ENCODE results near the gene MUCL3.

MUCL3 gene

GRCh38 chr6:30894935-30895334 lies 45.8 kb upstream of the MUCL3 start:
- Histone ChIP-seq H3K9me3 (ENCODE audit: control extremely low read depth in 1 of 5, control insufficient read depth in 4 of 5, insufficient read depth in 2 of 5, low read depth in 1 of 5, low read length in 4 of 5) (no peaks in the 10 kb centered on the region), H3K27me3 (replicated peaks in 2 of 5; ENCODE audit: control insufficient read depth in 4 of 5, insufficient read depth in 5 of 5, low read length in 4 of 5) (peaks cover 0 to 5% (median 0%) of the 10 kb centered on the region in 5 experiments), H3K27ac (ENCODE audit: insufficient read depth in 1 of 2, low read depth in 1 of 2, low read length in 2 of 2, poor library complexity in 1 of 2, severe bottlenecking in 2 of 2) (no peak overlapping the region), H3K4me3 (ENCODE audit: control insufficient read depth in 1 of 7, extremely low read depth in 1 of 7, insufficient read depth in 4 of 7, low read depth in 2 of 7, low read length in 6 of 7) (no peak overlapping the region), H3K36me3 (ENCODE audit: control insufficient read depth in 4 of 4, insufficient read depth in 4 of 4, low read length in 3 of 4) (peaks cover 0 to 2% (median 0%) of the 10 kb centered on the region in 4 experiments), H3K4me1 (ENCODE audit: control extremely low read depth in 1 of 4, control insufficient read depth in 4 of 4, insufficient read depth in 4 of 4, low read length in 3 of 4) (no peaks in the 10 kb centered on the region)
- no peak for DNase-seq
- 96% methylated on average over 3 of the region's 3 CpGs for WGBS (ENCODE audit: insufficient coverage)
- POLR2A ChIA-PET, result no interaction called here
- CTCF ChIA-PET, result interaction anchor here (0.7 to 1.1 kb wide), 4 partner anchors 10 to 21 kb away, joined by 3 to 5 read pairs (median 3); partner anchors contain the start of gene DDR1

- WGBS (ENCODE audit: insufficient coverage), result 88% methylated on average over 6 of the region's 10 CpGs
- POLR2A ChIA-PET, result no interaction called here
- Histone ChIP-seq H3K4me1 (ENCODE audit: control extremely low read depth in 1 of 4, control insufficient read depth in 4 of 4, insufficient read depth in 4 of 4, low read length in 3 of 4) (no peaks in the 10 kb centered on the region), H3K4me3 (ENCODE audit: control insufficient read depth in 1 of 7, extremely low read depth in 1 of 7, insufficient read depth in 4 of 7, low read depth in 2 of 7, low read length in 6 of 7) (no peak overlapping the region), H3K36me3 (ENCODE audit: control insufficient read depth in 4 of 4, insufficient read depth in 4 of 4, low read length in 3 of 4) (peaks cover 0 to 2% (median 0%) of the 10 kb centered on the region in 4 experiments), H3K27me3 (replicated peaks in 2 of 5; ENCODE audit: control insufficient read depth in 4 of 5, insufficient read depth in 5 of 5, low read length in 4 of 5) (peaks cover 0 to 5% (median 0%) of the 10 kb centered on the region in 5 experiments), H3K9me3 (ENCODE audit: control extremely low read depth in 1 of 5, control insufficient read depth in 4 of 5, insufficient read depth in 2 of 5, low read depth in 1 of 5, low read length in 4 of 5) (no peaks in the 10 kb centered on the region), H3K27ac (ENCODE audit: insufficient read depth in 1 of 2, low read depth in 1 of 2, low read length in 2 of 2, poor library complexity in 1 of 2, severe bottlenecking in 2 of 2) (no peak overlapping the region)
- DNase-seq, result no peak
- CTCF ChIA-PET, result interaction anchor here (0.7 to 1.6 kb wide), 5 partner anchors 11 to 71 kb away, joined by 3 to 5 read pairs (median 4); partner anchors contain the start of gene DDR1
Observed at GRCh38 chr6:30895343-30895742, 45.4 kb upstream of the MUCL3 start.

GRCh38 chr6:30896541-30896940 lies 44.2 kb upstream of the MUCL3 start:
- CTCF ChIA-PET, result interaction anchor here (1.1 to 3.0 kb wide), 5 partner anchors 8 to 73 kb away, joined by 3 to 8 read pairs (median 4); no protein-coding TSS in a partner anchor
- no peak overlapping the region for H3K4me3 ChIP-seq (ENCODE audit: control insufficient read depth in 1 of 7, extremely low read depth in 1 of 7, insufficient read depth in 4 of 7, low read depth in 2 of 7, low read length in 6 of 7)
- no peak for DNase-seq
- H3K4me1 ChIP-seq (ENCODE audit: control extremely low read depth in 1 of 4, control insufficient read depth in 4 of 4, insufficient read depth in 4 of 4, low read length in 3 of 4), result no peaks in the 10 kb centered on the region
- H3K36me3 ChIP-seq (ENCODE audit: control insufficient read depth in 4 of 4, insufficient read depth in 4 of 4, low read length in 3 of 4), result peaks cover 0 to 2% (median 0%) of the 10 kb centered on the region in 4 experiments
- H3K27ac ChIP-seq (ENCODE audit: insufficient read depth in 1 of 2, low read depth in 1 of 2, low read length in 2 of 2, poor library complexity in 1 of 2, severe bottlenecking in 2 of 2), result no peak overlapping the region
- WGBS (ENCODE audit: insufficient coverage), result 91% methylated on average over 7 of the region's 13 CpGs
- peaks cover 0 to 5% (median 0%) of the 10 kb centered on the region in 5 experiments for H3K27me3 ChIP-seq (replicated peaks in 2 of 5; ENCODE audit: control insufficient read depth in 4 of 5, insufficient read depth in 5 of 5, low read length in 4 of 5)
- POLR2A ChIA-PET, result no interaction called here
- no peaks in the 10 kb centered on the region for H3K9me3 ChIP-seq (ENCODE audit: control extremely low read depth in 1 of 5, control insufficient read depth in 4 of 5, insufficient read depth in 2 of 5, low read depth in 1 of 5, low read length in 4 of 5)

GRCh38 chr6:30897882-30898281 lies 42.9 kb upstream of the MUCL3 start:
- peaks cover 0 to 2% (median 0%) of the 10 kb centered on the region in 4 experiments for H3K36me3 ChIP-seq (ENCODE audit: control insufficient read depth in 4 of 4, insufficient read depth in 4 of 4, low read length in 3 of 4)
- H3K4me1 ChIP-seq (ENCODE audit: control extremely low read depth in 1 of 4, control insufficient read depth in 4 of 4, insufficient read depth in 4 of 4, low read length in 3 of 4), result peaks cover 0 to 4% (median 0%) of the 10 kb centered on the region in 4 experiments
- WGBS (ENCODE audit: insufficient coverage), result 92% methylated on average over 16 of the region's 16 CpGs
- POLR2A ChIA-PET, result no interaction called here
- CTCF ChIA-PET, result interaction anchor here (0.6 to 3.0 kb wide), 2 partner anchors 10 to 69 kb away, joined by 3 to 8 read pairs; no protein-coding TSS in a partner anchor
- no peak overlapping the region for H3K27ac ChIP-seq (ENCODE audit: insufficient read depth in 1 of 2, low read depth in 1 of 2, low read length in 2 of 2, poor library complexity in 1 of 2, severe bottlenecking in 2 of 2)
- H3K27me3 ChIP-seq (replicated peaks in 2 of 5; ENCODE audit: control insufficient read depth in 4 of 5, insufficient read depth in 5 of 5, low read length in 4 of 5), result peaks cover 0 to 3% (median 0%) of the 10 kb centered on the region in 5 experiments
- DNase-seq, result no peak
- no peaks in the 10 kb centered on the region for H3K9me3 ChIP-seq (ENCODE audit: control extremely low read depth in 1 of 5, control insufficient read depth in 4 of 5, insufficient read depth in 2 of 5, low read depth in 1 of 5, low read length in 4 of 5)
- H3K4me3 ChIP-seq (ENCODE audit: control insufficient read depth in 1 of 7, extremely low read depth in 1 of 7, insufficient read depth in 4 of 7, low read depth in 2 of 7, low read length in 6 of 7), result no peak overlapping the region

GRCh38 chr6:30898750-30899360 lies 41.9 kb upstream of the MUCL3 start:
- ChIA-PET CTCF (interaction anchor here (1.6 to 3.0 kb wide), 3 partner anchors 11 to 15 kb away, joined by 5 to 8 read pairs (median 6); partner anchors contain the start of gene VARS2), POLR2A (no interaction called here)
- H3K9me3 ChIP-seq (ENCODE audit: control extremely low read depth in 1 of 5, control insufficient read depth in 4 of 5, insufficient read depth in 2 of 5, low read depth in 1 of 5, low read length in 4 of 5), result no peaks in the 10 kb centered on the region
- peaks cover 0 to 7% (median 0%) of the 10 kb centered on the region in 4 experiments for H3K4me1 ChIP-seq (ENCODE audit: control extremely low read depth in 1 of 4, control insufficient read depth in 4 of 4, insufficient read depth in 4 of 4, low read length in 3 of 4)
- H3K27ac ChIP-seq (ENCODE audit: insufficient read depth in 1 of 2, low read depth in 1 of 2, low read length in 2 of 2, poor library complexity in 1 of 2, severe bottlenecking in 2 of 2), result no peak overlapping the region
- no peak overlapping the region for H3K4me3 ChIP-seq (ENCODE audit: control insufficient read depth in 1 of 7, extremely low read depth in 1 of 7, insufficient read depth in 4 of 7, low read depth in 2 of 7, low read length in 6 of 7)
- H3K27me3 ChIP-seq (replicated peaks in 2 of 5; ENCODE audit: control insufficient read depth in 4 of 5, insufficient read depth in 5 of 5, low read length in 4 of 5), result peaks cover 0 to 2% (median 0%) of the 10 kb centered on the region in 5 experiments
- 92% methylated on average over 19 of the region's 23 CpGs for WGBS (ENCODE audit: insufficient coverage)
- peaks cover 0 to 2% (median 0%) of the 10 kb centered on the region in 4 experiments for H3K36me3 ChIP-seq (ENCODE audit: control insufficient read depth in 4 of 4, insufficient read depth in 4 of 4, low read length in 3 of 4)
- no peak for DNase-seq

- H3K36me3 ChIP-seq (ENCODE audit: control insufficient read depth in 4 of 4, insufficient read depth in 4 of 4, low read length in 3 of 4), result peaks cover 0 to 2% (median 0%) of the 10 kb centered on the region in 4 experiments
- no peak for DNase-seq
- ChIA-PET POLR2A (no interaction called here), CTCF (interaction anchor here (1.2 kb wide), 1 partner anchor 12 kb away, joined by 3 read pairs; no protein-coding TSS in a partner anchor)
- H3K4me1 ChIP-seq (ENCODE audit: control extremely low read depth in 1 of 4, control insufficient read depth in 4 of 4, insufficient read depth in 4 of 4, low read length in 3 of 4), result peaks cover 0 to 7% (median 0%) of the 10 kb centered on the region in 4 experiments
- peaks cover 0 to 2% (median 0%) of the 10 kb centered on the region in 5 experiments for H3K27me3 ChIP-seq (replicated peaks in 2 of 5; ENCODE audit: control insufficient read depth in 4 of 5, insufficient read depth in 5 of 5, low read length in 4 of 5)
- no peak overlapping the region for H3K27ac ChIP-seq (ENCODE audit: insufficient read depth in 1 of 2, low read depth in 1 of 2, low read length in 2 of 2, poor library complexity in 1 of 2, severe bottlenecking in 2 of 2)
- WGBS (ENCODE audit: insufficient coverage), result 100% methylated on average over 1 of the region's 1 CpG
- no peak overlapping the region for H3K4me3 ChIP-seq (ENCODE audit: control insufficient read depth in 1 of 7, extremely low read depth in 1 of 7, insufficient read depth in 4 of 7, low read depth in 2 of 7, low read length in 6 of 7)
- no peaks in the 10 kb centered on the region for H3K9me3 ChIP-seq (ENCODE audit: control extremely low read depth in 1 of 5, control insufficient read depth in 4 of 5, insufficient read depth in 2 of 5, low read depth in 1 of 5, low read length in 4 of 5)
Observed at GRCh38 chr6:30900863-30901417, 39.8 kb upstream of the MUCL3 start.

- Histone ChIP-seq H3K4me3 (ENCODE audit: control insufficient read depth in 1 of 7, extremely low read depth in 1 of 7, insufficient read depth in 4 of 7, low read depth in 2 of 7, low read length in 6 of 7) (no peak overlapping the region), H3K27ac (ENCODE audit: insufficient read depth in 1 of 2, low read depth in 1 of 2, low read length in 2 of 2, poor library complexity in 1 of 2, severe bottlenecking in 2 of 2) (no peak overlapping the region), H3K4me1 (ENCODE audit: control extremely low read depth in 1 of 4, control insufficient read depth in 4 of 4, insufficient read depth in 4 of 4, low read length in 3 of 4) (peaks cover 0 to 7% (median 0%) of the 10 kb centered on the region in 4 experiments), H3K9me3 (ENCODE audit: control extremely low read depth in 1 of 5, control insufficient read depth in 4 of 5, insufficient read depth in 2 of 5, low read depth in 1 of 5, low read length in 4 of 5) (no peaks in the 10 kb centered on the region), H3K36me3 (ENCODE audit: control insufficient read depth in 4 of 4, insufficient read depth in 4 of 4, low read length in 3 of 4) (peaks cover 0 to 2% (median 0%) of the 10 kb centered on the region in 4 experiments), H3K27me3 (replicated peaks in 2 of 5; ENCODE audit: control insufficient read depth in 4 of 5, insufficient read depth in 5 of 5, low read length in 4 of 5) (no peaks in the 10 kb centered on the region)
- CTCF ChIA-PET, result interaction anchor here (1.2 to 1.6 kb wide), 2 partner anchors 12 to 13 kb away, joined by 3 read pairs; partner anchors contain the start of gene VARS2
- POLR2A ChIA-PET, result no interaction called here
- no peak for DNase-seq
Observed at GRCh38 chr6:30901436-30901835, 39.3 kb upstream of the MUCL3 start.
